A549 (cell line): ENCODE measurements around the gene RNMT.

Experiments
- CTCF ChIP-seq: fragments of >200 bp; sonication (Bioruptor Twin); formaldehyde crosslinking; IDR thresholded peaks from 3 replicates; pipeline ENCODE4 v1.5.1; 2016
- ELK1 ChIP-seq: fragments of 150-350 bp; IDR thresholded peaks from 2 replicates; pipeline ENCODE4 v1.6.1; 2014; ENCODE audit warnings: low read depth, mild to moderate bottlenecking, low read length
- GATA3 ChIP-seq: IDR thresholded peaks from 2 replicates; pipeline ENCODE4 v1.6.1; 2012; ENCODE audit warnings: borderline replicate concordance
- MAX ChIP-seq: IDR thresholded peaks from 2 replicates; pipeline ENCODE4 v1.6.1; 2012
- POLR2A ChIP-seq: IDR thresholded peaks from 2 replicates; pipeline ENCODE4 v1.6.1; 2012; ENCODE audit warnings: mild to moderate bottlenecking, low read length
- RARB ChIP-seq: fragments of 250-450 bp; sonication (Bioruptor Pico); IDR thresholded peaks from 2 replicates; pipeline ENCODE4 v1.8.0; 2021; ENCODE audit warnings: mild to moderate bottlenecking, moderate library complexity
- REST ChIP-seq: fragments of 200-600 bp; sonication (generic); IDR thresholded peaks from 2 replicates; pipeline ENCODE4 v1.6.1; 2016; ENCODE audit warnings: antibody characterized with exemption, mild to moderate bottlenecking, moderate library complexity
- RFX5 ChIP-seq: fragments of 450-650 bp; IDR thresholded peaks from 2 replicates; pipeline ENCODE4 v1.7.1; 2014; ENCODE audit warnings: antibody characterized with exemption, mild to moderate bottlenecking, moderate library complexity
- SMC3 ChIP-seq: fragments of >200 bp; sonication (Bioruptor Twin); formaldehyde crosslinking; IDR thresholded peaks from 3 replicates; pipeline ENCODE4 v1.6.1; 2018; ENCODE audit warnings: inconsistent platforms
- TP53 ChIP-seq: fragments of 250-450 bp; sonication (Bioruptor Pico); IDR thresholded peaks from 2 replicates; pipeline ENCODE4 v1.5.0; 2021; ENCODE audit warnings: mild to moderate bottlenecking, moderate library complexity
- ZNF302 ChIP-seq: fragments of 250-450 bp; sonication (Bioruptor Pico); IDR thresholded peaks from 2 replicates; pipeline ENCODE4 v1.9.0; 2021; ENCODE audit warnings: inconsistent platforms, mild to moderate bottlenecking, moderate library complexity

- TF ChIP-seq CTCF (no peak), TP53 (CRISPR knock-in tag) (no peak), SMC3 (no peak), ZNF302 (no peak), REST (no peak), MAX (no peak), POLR2A (no peak), RFX5 (no peak), ELK1 (no peak), RARB (CRISPR knock-in tag) (no peak), GATA3 (no peak)
Measured at GRCh38 chr18:13811993-13812392, 85.5 kb downstream of the RNMT start.
